HepG2 (cell line): Measurements from ENCODE around the gene HDHD3. TPM values are rescaled to one million over a fixed set of nuclear protein-coding genes. Genes with fewer than 3 reads are reported as not detected.
A peak's percentile ranks its signal among the peaks of the same experiment; 100 is the strongest.

Experiments
- ASH2L ChIP-seq: fragments of 300-600, 200-600 bp; sonication (generic); IDR thresholded peaks from 2 replicates; pipeline ENCODE4 v1.7.0; 2017; ENCODE audit warnings: low read depth, mild to moderate bottlenecking, moderate library complexity, mixed read lengths, low read length; ENCODE audit not compliant: insufficient read length
- DZIP1 ChIP-seq: sonication (generic); formaldehyde crosslinking; IDR thresholded peaks from 2 replicates; pipeline ENCODE4 v1.5.0; 2020; ENCODE audit warnings: mild to moderate bottlenecking, missing genetic modification reagents
- ELF1 ChIP-seq: sonication (generic); formaldehyde crosslinking; IDR thresholded peaks from 2 replicates; pipeline ENCODE4 v1.4.0; 2020; ENCODE audit warnings: missing genetic modification reagents
- IRF2 ChIP-seq: IDR thresholded peaks from 2 replicates; pipeline ENCODE4 v1.6.1; 2018; ENCODE audit warnings: missing genetic modification reagents, missing compliant biosample characterization
- MYPOP ChIP-seq: sonication (generic); formaldehyde crosslinking; IDR thresholded peaks from 2 replicates; pipeline ENCODE4 v1.8.1; 2023; ENCODE audit warnings: mild to moderate bottlenecking, moderate library complexity, missing genetic modification reagents
- PHF21A ChIP-seq: sonication (generic); formaldehyde crosslinking; IDR thresholded peaks from 2 replicates; pipeline ENCODE4 v1.5.0; 2020; ENCODE audit warnings: mild to moderate bottlenecking, missing genetic modification reagents
- SSRP1 ChIP-seq: IDR thresholded peaks from 2 replicates; pipeline ENCODE4 v1.6.1; 2016; ENCODE audit warnings: control low read depth
- TARDBP ChIP-seq: sonication (generic); formaldehyde crosslinking; IDR thresholded peaks from 2 replicates; pipeline ENCODE4 v1.8.0; 2022; ENCODE audit warnings: mild to moderate bottlenecking, missing genetic modification reagents
- ZMYM2 ChIP-seq: sonication (generic); formaldehyde crosslinking; IDR thresholded peaks from 2 replicates; pipeline ENCODE4 v1.8.0; 2022; ENCODE audit warnings: mild to moderate bottlenecking, missing genetic modification reagents
- ZMYM4 ChIP-seq: sonication (generic); formaldehyde crosslinking; IDR thresholded peaks from 2 replicates; pipeline ENCODE4 v1.8.1; 2023; ENCODE audit warnings: mild to moderate bottlenecking, missing genetic modification reagents
- ZNF292 ChIP-seq: sonication (generic); formaldehyde crosslinking; IDR thresholded peaks from 2 replicates; pipeline ENCODE4 v1.8.1; 2022; ENCODE audit warnings: mild to moderate bottlenecking, low read depth, missing genetic modification reagents, borderline replicate concordance
- ZNF333 ChIP-seq: sonication (generic); formaldehyde crosslinking; IDR thresholded peaks from 2 replicates; pipeline ENCODE4 v1.4.0; 2020; ENCODE audit warnings: mild to moderate bottlenecking, missing genetic modification reagents, borderline replicate concordance
- ZNF503 ChIP-seq: sonication (generic); formaldehyde crosslinking; IDR thresholded peaks from 2 replicates; pipeline ENCODE4 v1.4.0; 2020; ENCODE audit warnings: missing genetic modification reagents
- ZNF605 ChIP-seq: sonication (generic); formaldehyde crosslinking; IDR thresholded peaks from 2 replicates; pipeline ENCODE4 v1.8.0; 2022; ENCODE audit warnings: mild to moderate bottlenecking, missing genetic modification reagents
- ZNF687 ChIP-seq: sonication (generic); formaldehyde crosslinking; IDR thresholded peaks from 2 replicates; pipeline ENCODE4 v1.5.1; 2020; ENCODE audit warnings: mild to moderate bottlenecking, missing genetic modification reagents, moderate library complexity
- ZNF770 ChIP-seq: sonication (generic); formaldehyde crosslinking; IDR thresholded peaks from 2 replicates; pipeline ENCODE4 v1.5.0; 2020; ENCODE audit warnings: mild to moderate bottlenecking, missing genetic modification reagents
- polyA plus RNA-seq, 8 experiments: library from polyadenylated mRNA; depleted of rRNA in 3 of 8; stranded (reverse) in 7 of 8; unstranded in 1 of 8; fragments of >200 nt; fragmentation: Illumina TruSeq in 4 of 8; extraction: Trizol in 4 of 8; gene quantifications; 2 replicates each; pipeline versions ENCODE4 v1.2.1 to v1.2.3, GENCODE V29; 2011 to 2016; ENCODE audit warnings: low read depth in 4 of 8, missing spikeins in 1 of 8, mixed read lengths in 1 of 8; ENCODE audit not compliant: insufficient read depth in 1 of 8
- total RNA-seq, 5 experiments: library from RNA; depleted of rRNA; stranded (reverse); fragments of >200 nt; fragmentation: Illumina TruSeq; extraction: Trizol; gene quantifications; 2 replicates each; pipeline ENCODE4 v1.2.3, GENCODE V29; 2016; ENCODE audit warnings: low read depth in 1 of 5

Gene HDHD3
- total and polyA plus RNA-seq, 2 of the 13 experiments (the other 11 are each of a cell fraction or from before 2014, with no cell fraction given), result 23.1 to 38.5 TPM

GRCh38 chr9:113340011-113340699, 36.6 kb downstream of the HDHD3 start, which contains the start of gene WDR31 (continued):
- TF ChIP-seq IRF2 (CRISPR knock-in tag) (peak; percentile 97), SSRP1 (CRISPR knock-in tag) (peak; percentile 27; the same call in 1 of the 2 replicates), DZIP1 (no peak), ZNF687 (peak; percentile 94), TARDBP (CRISPR knock-in tag) (peak; percentile 81; the same call in 1 of the 2 replicates), MYPOP (peak; percentile 94), PHF21A (CRISPR knock-in tag) (peak; percentile 88), ZMYM4 (CRISPR knock-in tag) (peak; percentile 95; the same call in 1 of the 2 replicates), ZNF503 (CRISPR knock-in tag) (peak; percentile 68; the same call in 1 of the 2 replicates), ZNF770 (peak; percentile 73), ELF1 (CRISPR knock-in tag) (peak; percentile 76), ASH2L (peak; percentile 89), ZNF333 (0 out of 2 replicates have a peak, but pooled peaks have one; percentile 54), ZNF292 (peak; percentile 48; the same call in 1 of the 2 replicates), ZMYM2 (peak; percentile 64; the same call in 1 of the 2 replicates), ZNF605 (CRISPR knock-in tag) (peak; percentile 89)
